Fibroblast of skin of back (primary cell): Measurements from ENCODE around the gene OR10G3. TPM values are rescaled to one million over a fixed set of nuclear protein-coding genes. Genes with fewer than 3 reads are reported as not detected.
"Not testable (repeated sequence)": the region's sequence is repeated elsewhere in the genome, so short reads cannot be mapped to it uniquely, and the experiment has no call there.

Experiments used
- DNase-seq: peaks from one replicate; pipeline ENCODE4 v3.0.0-alpha.2; 2013
- polyA plus RNA-seq, 2 experiments: library from polyadenylated mRNA; unstranded; fragments of 120-200 nt; gene quantifications; one replicate each; pipeline ENCODE4 v1.2.1, GENCODE V29; 2013; ENCODE audit not compliant: insufficient read length in 2 of 2

Gene OR10G3
- not detected for polyA plus RNA-seq (2013, experiment 1 of 2; ENCODE audit: insufficient read length)
- not detected for polyA plus RNA-seq (2013, experiment 2 of 2; ENCODE audit: insufficient read length)

GRCh38 chr14:21579976-21580375, at the start of gene OR10G3:
Gene OR10G3, minus strand, starts transcription at chr14:21580076. Its CDS starts 9,332 bp downstream, at chr14:21570744.
- DNase-seq = no peak

- no peak for DNase-seq
These were observed 46.8 kb upstream of the OR10G3 start for GRCh38 chr14:21626491-21627230.

- DNase-seq = no peak
These were observed 37.7 kb upstream of the OR10G3 start for GRCh38 chr14:21617614-21618013.

GRCh38 chr14:21614240-21614639, 34.4 kb upstream of the OR10G3 start:
- no peak for DNase-seq

- DNase-seq = no peak
These were observed 32.4 kb upstream of the OR10G3 start for GRCh38 chr14:21612324-21612723.

- not testable (repeated sequence) for DNase-seq
These were observed 22.3 kb upstream of the OR10G3 start for GRCh38 chr14:21602181-21602580.

- DNase-seq = no peak
These were observed 9.4 kb upstream of the OR10G3 start for GRCh38 chr14:21589317-21589716.

GRCh38 chr14:21575661-21576060, 4.2 kb downstream of the OR10G3 start:
- no peak for DNase-seq

GRCh38 chr14:21572604-21573003, 7.3 kb downstream of the OR10G3 start:
- no peak for DNase-seq

- DNase-seq = no peak
These were observed 21.1 kb downstream of the OR10G3 start for GRCh38 chr14:21558703-21559170.

- peak; percentile 82 for DNase-seq
These were observed 22.6 kb downstream of the OR10G3 start for GRCh38 chr14:21557084-21557901.

GRCh38 chr14:21556378-21557083, 23.3 kb downstream of the OR10G3 start:
- DNase-seq = no peak

GRCh38 chr14:21553266-21553665, 26.6 kb downstream of the OR10G3 start:
- DNase-seq = no peak

- not testable (repeated sequence) for DNase-seq
These were observed 35.3 kb downstream of the OR10G3 start for GRCh38 chr14:21544588-21544987.

- DNase-seq = no peak
These were observed 35.9 kb downstream of the OR10G3 start for GRCh38 chr14:21543963-21544362.

- no peak for DNase-seq
These were observed 36.3 kb downstream of the OR10G3 start for GRCh38 chr14:21543521-21543960.

GRCh38 chr14:21541413-21542074, 38.3 kb downstream of the OR10G3 start:
- no peak for DNase-seq

- DNase-seq = no peak
These were observed 40.5 kb downstream of the OR10G3 start for GRCh38 chr14:21539189-21539940.

GRCh38 chr14:21537090-21537424, 42.8 kb downstream of the OR10G3 start:
- no peak for DNase-seq

- DNase-seq = no peak
These were observed 43.3 kb downstream of the OR10G3 start for GRCh38 chr14:21536418-21537089.
